Measurements from ENCODE around the gene TBC1D22A.

DNA sequence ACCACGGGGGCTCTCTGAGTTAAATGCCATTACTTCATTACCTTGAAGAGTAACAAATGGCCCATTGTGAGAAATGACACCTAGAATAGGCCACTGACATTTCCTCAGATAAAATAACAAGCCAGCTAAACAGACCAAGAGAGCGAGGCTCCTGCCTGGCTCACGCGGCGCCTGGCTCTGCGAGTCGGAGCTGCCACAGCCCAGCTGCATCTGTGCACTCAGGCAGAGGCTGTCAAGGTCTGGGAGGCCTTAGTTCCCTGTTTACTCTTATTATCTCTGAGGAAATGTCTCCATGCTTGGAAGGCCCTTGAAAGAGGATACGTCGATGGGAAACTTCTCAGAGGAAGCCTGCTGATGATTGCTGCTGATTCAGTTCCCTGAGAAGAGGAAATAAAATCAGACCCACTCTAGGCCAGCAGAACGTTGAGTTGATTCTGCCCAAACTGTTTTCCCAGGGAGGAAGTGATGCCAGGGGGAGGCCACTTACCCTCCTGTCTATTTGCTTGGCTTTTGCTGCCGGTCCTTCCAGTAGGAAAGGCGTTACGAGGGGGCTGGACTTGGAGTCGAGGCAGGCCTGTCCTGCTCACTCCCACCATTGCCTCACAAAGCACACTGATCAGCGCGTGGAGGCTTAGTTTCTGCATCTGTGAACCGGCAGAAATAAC is 208.8 kb downstream of the TBC1D22A start:
- TF ChIP-seq CTCF (IDR thresholded peaks at IDR 0.05) (no peak), EP300 (IDR thresholded peaks at IDR 0.05) (no peak)
